Endodermal cell (in vitro differentiated cells): ENCODE measurements around the gene EYS. TPM values are rescaled to one million over a fixed set of nuclear protein-coding genes. Genes with fewer than 3 reads are reported as not detected.

Source experiments
- DNase-seq: peaks from one replicate; pipeline ENCODE4 v3.0.0-alpha.2; 2017
- H3K27ac ChIP-seq: 2 replicates; pipeline ENCODE4 v1.5.1; 2013; ENCODE audit warnings: mild to moderate bottlenecking, low read depth, low read length, moderate library complexity
- H3K27me3 ChIP-seq: 2 replicates; pipeline ENCODE4 v1.6.1; 2013; ENCODE audit warnings: mild to moderate bottlenecking, low read length, moderate library complexity; ENCODE audit not compliant: insufficient read depth, control insufficient read depth, poor library complexity, severe bottlenecking
- H3K36me3 ChIP-seq: 2 replicates; pipeline ENCODE4 v1.7.0; 2013; ENCODE audit warnings: mild to moderate bottlenecking, low read length, moderate library complexity; ENCODE audit not compliant: control insufficient read depth, insufficient read depth
- H3K4me1 ChIP-seq: one replicate; pipeline ENCODE4 v1.7.0; 2013; ENCODE audit warnings: low read length; ENCODE audit not compliant: control insufficient read depth, insufficient read depth
- H3K4me3 ChIP-seq: 2 replicates; pipeline ENCODE4 v1.5.1; 2013; ENCODE audit warnings: mild to moderate bottlenecking, low read length, moderate library complexity
- H3K9ac ChIP-seq: 2 replicates; pipeline ENCODE4 v1.6.1; 2013; ENCODE audit warnings: mild to moderate bottlenecking, low read length, moderate library complexity; ENCODE audit not compliant: poor library complexity, severe bottlenecking; ENCODE audit errors: extremely low read depth
- H3K9me3 ChIP-seq: 2 replicates; pipeline ENCODE4 v1.6.1; 2013; ENCODE audit warnings: mild to moderate bottlenecking, low read length, moderate library complexity; ENCODE audit not compliant: control insufficient read depth
- H3K27ac Mint-ChIP-seq: 2 replicates; pipeline ENCODE4 v1.8.0; 2020; ENCODE audit warnings: mixed read lengths
- H3K27me3 Mint-ChIP-seq: 2 replicates; pipeline ENCODE4 v1.8.0; 2021; ENCODE audit warnings: mild to moderate bottlenecking, mixed read lengths; ENCODE audit not compliant: insufficient read depth
- H3K36me3 Mint-ChIP-seq: 2 replicates; pipeline ENCODE4 v1.8.0; 2020; ENCODE audit warnings: low read depth, mixed read lengths
- H3K4me1 Mint-ChIP-seq: 2 replicates; pipeline ENCODE4 v1.8.0; 2020; ENCODE audit warnings: mixed read lengths
- H3K4me3 Mint-ChIP-seq: 2 replicates; pipeline ENCODE4 v1.8.0; 2020; ENCODE audit warnings: mild to moderate bottlenecking, moderate library complexity, mixed read lengths
- H3K9me3 Mint-ChIP-seq: 2 replicates; pipeline ENCODE4 v1.8.0; 2020; ENCODE audit warnings: mild to moderate bottlenecking, mixed read lengths
- WGBS, 2 experiments: methylation state at CpG; one replicate each; pipeline versions ENCODE4 v1.1.5 to v1.1.7; 2013; ENCODE audit warnings: missing lambda C conversion rate in 2 of 2, mixed read lengths in 1 of 2; ENCODE audit not compliant: insufficient coverage in 1 of 2, insufficient read length in 1 of 2; 5-methylcytosine and 5-hydroxymethylcytosine counted together
- total RNA-seq, 2 donors: library from RNA; stranded (reverse); fragmentation: NEBNext Ultra II Directional in 1 of 2; extraction: Animal tissue kit (Norgen Biotek cat#: 25700) in 1 of 2; gene quantifications; 2 replicates in 1 of 2; 3 replicates in 1 of 2; pipeline ENCODE4 v1.2.1, GENCODE V29; 2021
- TF ChIP-seq, protein P1 (sequence below): fragments of 200-600 bp; sonication (generic); conservative IDR thresholded peaks from 2 replicates; pipeline ENCODE4 v1.5.0; 2021; ENCODE audit warnings: antibody characterized with exemption, mild to moderate bottlenecking

The EYS gene
- total RNA-seq, 2 donors from 2014 or later: 0.31 to 0.70 TPM

- H3K9ac ChIP-seq: no peak overlapping the region
- H3K4me3 Mint-ChIP-seq: no peak overlapping the region
- 100% methylated on average over 1 of the region's 1 CpG; no CpG with 5 or more reads in 1 of the 2 experiments for WGBS, 2 experiments
- no peaks in the 10 kb centered on the region for H3K36me3 ChIP-seq
- TF ChIP-seq, protein P1, sequence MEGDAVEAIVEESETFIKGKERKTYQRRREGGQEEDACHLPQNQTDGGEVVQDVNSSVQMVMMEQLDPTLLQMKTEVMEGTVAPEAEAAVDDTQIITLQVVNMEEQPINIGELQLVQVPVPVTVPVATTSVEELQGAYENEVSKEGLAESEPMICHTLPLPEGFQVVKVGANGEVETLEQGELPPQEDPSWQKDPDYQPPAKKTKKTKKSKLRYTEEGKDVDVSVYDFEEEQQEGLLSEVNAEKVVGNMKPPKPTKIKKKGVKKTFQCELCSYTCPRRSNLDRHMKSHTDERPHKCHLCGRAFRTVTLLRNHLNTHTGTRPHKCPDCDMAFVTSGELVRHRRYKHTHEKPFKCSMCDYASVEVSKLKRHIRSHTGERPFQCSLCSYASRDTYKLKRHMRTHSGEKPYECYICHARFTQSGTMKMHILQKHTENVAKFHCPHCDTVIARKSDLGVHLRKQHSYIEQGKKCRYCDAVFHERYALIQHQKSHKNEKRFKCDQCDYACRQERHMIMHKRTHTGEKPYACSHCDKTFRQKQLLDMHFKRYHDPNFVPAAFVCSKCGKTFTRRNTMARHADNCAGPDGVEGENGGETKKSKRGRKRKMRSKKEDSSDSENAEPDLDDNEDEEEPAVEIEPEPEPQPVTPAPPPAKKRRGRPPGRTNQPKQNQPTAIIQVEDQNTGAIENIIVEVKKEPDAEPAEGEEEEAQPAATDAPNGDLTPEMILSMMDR: no peak
- no peak overlapping the region for H3K4me3 ChIP-seq
- H3K36me3 Mint-ChIP-seq: no peaks in the 10 kb centered on the region
- no peaks in the 10 kb centered on the region for H3K27me3 ChIP-seq
- DNase-seq: no peak
- no peaks in the 10 kb centered on the region for H3K4me1 ChIP-seq
- no peaks in the 10 kb centered on the region for H3K27me3 Mint-ChIP-seq
- no peak overlapping the region for H3K27ac Mint-ChIP-seq
- H3K4me1 Mint-ChIP-seq: no peaks in the 10 kb centered on the region
- H3K27ac ChIP-seq: no peak overlapping the region
- H3K9me3 Mint-ChIP-seq: no peaks in the 10 kb centered on the region
- no peaks in the 10 kb centered on the region for H3K9me3 ChIP-seq
These were observed 1666.9 kb downstream of the EYS start for GRCh38 chr6:64040113-64040512.

DNA sequence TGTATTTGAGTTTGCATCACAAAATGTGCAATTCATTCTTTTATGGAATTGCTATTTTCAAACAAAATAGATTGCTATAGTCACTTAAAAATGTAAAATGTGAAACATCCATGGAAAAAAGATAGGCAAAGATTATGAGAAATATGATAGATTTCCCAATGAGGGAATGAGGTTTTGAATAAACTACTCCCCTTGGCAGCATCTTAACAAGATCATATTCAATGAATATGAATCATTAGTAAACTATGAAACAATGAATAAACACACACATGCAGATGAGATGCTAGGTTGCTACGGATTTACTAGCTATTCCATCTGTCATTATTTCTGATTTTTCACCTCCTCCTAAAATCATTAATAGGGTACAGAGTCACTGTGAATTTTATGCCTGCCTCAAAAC lies 1669.6 kb downstream of the EYS start:
- H3K4me3 Mint-ChIP-seq: no peak overlapping the region
- Histone ChIP-seq H3K9me3 (no peaks in the 10 kb centered on the region), H3K4me3 (no peak overlapping the region), H3K27ac (no peak overlapping the region), H3K4me1 (no peaks in the 10 kb centered on the region), H3K9ac (no peak overlapping the region), H3K27me3 (no peaks in the 10 kb centered on the region), H3K36me3 (no peaks in the 10 kb centered on the region)
- H3K27me3 Mint-ChIP-seq: no peaks in the 10 kb centered on the region
- 95% methylated on average over 1 of the region's 1 CpG; no CpG with 5 or more reads in 1 of the 2 experiments for WGBS, 2 experiments
- TF ChIP-seq, protein P1: no peak
- H3K4me1 Mint-ChIP-seq: no peaks in the 10 kb centered on the region
- no peak overlapping the region for H3K27ac Mint-ChIP-seq
- H3K9me3 Mint-ChIP-seq: no peaks in the 10 kb centered on the region
- DNase-seq: no peak
- H3K36me3 Mint-ChIP-seq: no peaks in the 10 kb centered on the region

DNA sequence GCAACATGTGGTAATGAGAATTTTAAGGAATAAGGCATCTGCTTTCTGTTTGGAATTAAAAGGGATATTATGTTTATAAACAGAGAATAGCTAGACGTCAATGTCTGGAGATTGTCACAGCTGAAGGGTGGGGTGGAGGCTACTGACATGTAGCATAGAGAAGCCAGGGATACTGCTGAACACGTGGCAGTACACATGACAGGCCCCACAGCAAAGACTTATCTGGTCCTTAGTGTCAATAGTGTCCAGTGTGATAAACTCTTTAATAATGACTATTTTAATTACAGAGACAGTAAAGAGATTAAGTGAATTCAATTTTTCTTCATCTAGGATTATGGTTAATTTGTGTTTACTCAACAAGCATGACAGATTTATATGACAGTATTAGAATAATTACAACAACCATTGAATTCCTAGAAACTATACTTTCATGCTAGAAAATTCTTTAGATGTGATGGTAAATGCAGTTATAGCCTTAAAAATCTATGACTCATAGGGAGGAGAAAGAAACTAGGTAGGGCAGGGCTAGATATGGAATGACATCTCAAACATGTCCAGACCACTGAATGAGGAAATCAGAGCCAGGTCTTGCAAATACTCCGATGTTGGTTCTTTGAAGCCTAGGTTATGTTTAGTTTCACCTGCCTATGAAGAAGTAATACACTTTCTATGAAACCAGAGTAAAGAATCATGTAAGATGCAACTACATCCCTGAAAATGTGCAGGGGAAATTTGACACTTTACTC lies 1671.9 kb downstream of the EYS start:
- H3K4me1 Mint-ChIP-seq: no peaks in the 10 kb centered on the region
- DNase-seq: no peak
- H3K36me3 ChIP-seq: no peaks in the 10 kb centered on the region
- no peak overlapping the region for H3K4me3 ChIP-seq
- H3K9me3 ChIP-seq: no peaks in the 10 kb centered on the region
- no peaks in the 10 kb centered on the region for H3K36me3 Mint-ChIP-seq
- no peak overlapping the region for H3K9ac ChIP-seq
- 80 to 89% methylated on average over 1 to 3 of the region's 3 CpGs for WGBS, 2 experiments
- no peaks in the 10 kb centered on the region for H3K4me1 ChIP-seq
- no peaks in the 10 kb centered on the region for H3K27me3 ChIP-seq
- peaks cover 17% of the 10 kb centered on the region for H3K9me3 Mint-ChIP-seq
- TF ChIP-seq, protein P1: no peak
- no peak overlapping the region for H3K4me3 Mint-ChIP-seq
- H3K27ac ChIP-seq: no peak overlapping the region
- no peaks in the 10 kb centered on the region for H3K27me3 Mint-ChIP-seq
- no peak overlapping the region for H3K27ac Mint-ChIP-seq
